HG03521 (cell line): ENCODE measurements around the gene GNPTG.

Source experiments
- ATAC-seq: cut with Tn5 transposase; IDR thresholded peaks from one replicate; pipeline ENCODE4 v1.9.1; 2021; ENCODE audit warnings: mild to moderate bottlenecking, moderate library complexity; ENCODE audit not compliant: unreplicated experiment

GNPTG gene

GRCh38 chr16:1333149-1333812 is 18.4 kb upstream of the GNPTG start, which contains the start of gene BAIAP3:
TSS of gene BAIAP3 (plus strand) at chr16:1333645. CDS start at chr16:1338550, 4,905 bp downstream.
- no peak for ATAC-seq

- no peak for ATAC-seq
Measured at GRCh38 chr16:1333854-1334700, 17.7 kb upstream of the GNPTG start.

GRCh38 chr16:1334739-1335138 is 17.0 kb upstream of the GNPTG start:
- ATAC-seq, result no peak

- no peak for ATAC-seq
Measured at GRCh38 chr16:1335211-1335971, 16.3 kb upstream of the GNPTG start.

DNA sequence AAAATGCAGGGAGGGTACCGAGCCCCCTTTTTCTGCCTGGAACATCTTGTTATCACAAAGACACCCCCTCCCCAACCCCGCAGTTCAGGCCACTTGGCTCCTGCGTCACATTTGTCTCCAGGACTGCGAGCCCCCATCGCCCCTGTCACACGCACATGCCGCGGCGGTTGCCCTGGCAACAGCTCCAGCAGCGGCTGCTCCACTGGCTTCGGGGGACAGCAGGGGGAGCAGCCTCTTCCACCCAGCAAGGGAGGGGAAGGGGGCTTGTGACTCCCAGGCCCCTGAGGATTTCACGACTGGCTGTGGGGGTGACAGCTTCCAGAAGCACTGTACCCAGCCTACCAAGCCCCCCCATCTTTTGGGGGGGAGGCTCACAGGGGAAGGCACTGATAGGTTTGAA is 15.7 kb upstream of the GNPTG start:
- no peak for ATAC-seq

- no peak for ATAC-seq
Measured at GRCh38 chr16:1336619-1337018, 15.1 kb upstream of the GNPTG start.

DNA sequence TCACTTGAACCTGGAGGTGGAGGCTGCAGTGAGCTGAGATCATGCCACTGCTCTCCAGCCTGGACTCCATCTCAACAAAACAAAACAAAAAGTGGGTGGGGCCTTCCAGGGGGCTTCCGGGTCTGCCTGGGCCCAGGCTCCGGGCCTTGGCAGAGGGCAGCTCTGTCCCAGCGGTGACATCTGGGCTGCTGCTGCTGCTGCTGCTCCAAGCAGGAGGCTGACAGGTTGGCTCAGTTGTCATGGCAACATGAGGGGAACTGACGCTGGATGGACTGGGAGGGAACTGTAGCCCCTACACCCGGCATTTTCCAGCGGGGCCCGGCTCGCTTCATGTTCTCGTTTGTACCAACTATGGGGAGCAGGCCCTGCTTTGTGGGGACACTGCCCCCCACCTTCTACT is 14.2 kb upstream of the GNPTG start:
- ATAC-seq, result no peak

- ATAC-seq, result no peak
Measured at GRCh38 chr16:1338119-1338730, 13.5 kb upstream of the GNPTG start.

DNA sequence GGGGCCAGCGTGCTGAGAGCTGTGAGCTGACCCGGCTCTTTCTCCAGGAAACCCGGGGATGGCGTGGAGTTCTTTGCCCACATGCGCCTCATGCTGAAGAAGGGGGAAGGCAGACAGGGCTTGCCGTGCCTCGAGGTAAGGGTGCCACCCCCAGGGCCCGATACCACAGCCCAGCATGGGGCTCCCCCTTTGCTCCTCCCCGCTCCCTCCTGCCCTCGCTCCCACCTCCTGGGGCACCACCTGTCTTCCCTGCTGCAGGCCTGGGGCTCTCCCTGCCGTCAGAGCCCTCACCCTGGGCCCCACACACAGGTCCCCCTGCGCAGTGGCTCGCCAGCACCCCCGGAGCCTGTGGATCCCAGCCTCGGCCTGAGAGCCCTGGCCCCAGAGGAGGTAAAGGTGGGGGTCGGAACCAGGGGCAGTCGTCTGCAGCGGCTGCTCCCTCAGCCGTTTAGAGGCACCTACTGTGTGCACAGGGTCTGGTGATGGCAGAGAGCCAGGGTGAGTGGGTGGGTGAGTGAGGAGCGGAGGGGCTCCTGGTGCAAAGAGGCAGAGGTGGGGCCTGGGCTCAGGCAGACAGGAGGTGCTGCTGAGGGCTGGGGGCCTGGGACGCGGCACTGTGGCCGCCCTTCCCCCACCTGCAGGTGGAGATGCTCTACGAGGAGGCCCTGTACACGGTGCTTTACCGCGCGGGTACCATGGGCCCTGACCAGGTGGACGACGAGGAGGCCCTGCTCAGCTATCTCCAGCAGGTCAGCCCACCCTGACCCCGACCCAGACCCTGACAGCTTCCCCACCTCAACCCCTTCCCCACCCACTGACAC is 12.7 kb upstream of the GNPTG start:
- no peak for ATAC-seq

- no peak for ATAC-seq
Measured at GRCh38 chr16:1340730-1341494, 10.8 kb upstream of the GNPTG start.

DNA sequence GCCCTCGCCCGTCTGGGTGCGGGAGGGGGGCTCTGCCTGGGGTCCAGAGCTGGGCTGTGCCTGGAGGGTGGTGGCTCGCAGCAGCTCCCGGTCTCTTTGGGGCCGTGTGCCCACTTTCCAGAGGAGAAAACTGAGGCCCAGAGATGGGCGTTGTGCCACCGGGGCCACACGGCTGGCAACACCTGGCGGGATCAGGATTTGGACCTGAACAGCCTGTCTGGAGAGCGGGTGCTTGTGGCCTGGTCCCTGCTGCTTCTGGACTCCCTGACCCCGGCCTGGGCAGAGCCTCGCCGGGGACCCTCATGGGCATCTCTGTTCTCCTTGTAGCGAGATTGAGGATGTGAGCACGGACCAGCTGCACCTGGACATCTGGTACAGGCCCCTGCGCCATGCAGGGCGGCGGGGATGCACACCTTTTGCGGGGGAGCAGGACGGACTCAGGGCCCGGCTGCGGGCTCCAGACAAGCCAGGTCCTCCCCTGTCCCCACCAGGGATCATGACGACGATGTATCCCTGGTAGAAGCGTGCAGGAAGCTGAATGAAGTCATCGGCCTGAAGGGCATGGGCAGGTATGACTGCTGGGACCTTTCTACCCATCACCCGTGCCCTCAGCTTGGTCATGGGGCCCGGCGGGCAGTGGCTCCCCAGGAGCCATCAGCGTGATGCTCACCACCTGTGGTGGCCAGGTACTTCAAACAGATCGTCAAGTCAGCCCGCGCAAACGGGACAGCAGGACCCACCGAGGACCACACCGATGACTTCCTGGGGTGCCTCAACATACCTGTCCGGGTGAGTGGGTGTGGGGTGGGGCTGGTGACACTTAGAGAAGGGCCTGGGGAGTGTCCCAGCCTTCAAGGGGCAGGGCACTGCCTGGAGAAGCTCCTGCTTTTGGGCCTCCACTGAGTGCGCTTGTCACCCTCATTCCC is 10.0 kb upstream of the GNPTG start:
- ATAC-seq, result no peak

DNA sequence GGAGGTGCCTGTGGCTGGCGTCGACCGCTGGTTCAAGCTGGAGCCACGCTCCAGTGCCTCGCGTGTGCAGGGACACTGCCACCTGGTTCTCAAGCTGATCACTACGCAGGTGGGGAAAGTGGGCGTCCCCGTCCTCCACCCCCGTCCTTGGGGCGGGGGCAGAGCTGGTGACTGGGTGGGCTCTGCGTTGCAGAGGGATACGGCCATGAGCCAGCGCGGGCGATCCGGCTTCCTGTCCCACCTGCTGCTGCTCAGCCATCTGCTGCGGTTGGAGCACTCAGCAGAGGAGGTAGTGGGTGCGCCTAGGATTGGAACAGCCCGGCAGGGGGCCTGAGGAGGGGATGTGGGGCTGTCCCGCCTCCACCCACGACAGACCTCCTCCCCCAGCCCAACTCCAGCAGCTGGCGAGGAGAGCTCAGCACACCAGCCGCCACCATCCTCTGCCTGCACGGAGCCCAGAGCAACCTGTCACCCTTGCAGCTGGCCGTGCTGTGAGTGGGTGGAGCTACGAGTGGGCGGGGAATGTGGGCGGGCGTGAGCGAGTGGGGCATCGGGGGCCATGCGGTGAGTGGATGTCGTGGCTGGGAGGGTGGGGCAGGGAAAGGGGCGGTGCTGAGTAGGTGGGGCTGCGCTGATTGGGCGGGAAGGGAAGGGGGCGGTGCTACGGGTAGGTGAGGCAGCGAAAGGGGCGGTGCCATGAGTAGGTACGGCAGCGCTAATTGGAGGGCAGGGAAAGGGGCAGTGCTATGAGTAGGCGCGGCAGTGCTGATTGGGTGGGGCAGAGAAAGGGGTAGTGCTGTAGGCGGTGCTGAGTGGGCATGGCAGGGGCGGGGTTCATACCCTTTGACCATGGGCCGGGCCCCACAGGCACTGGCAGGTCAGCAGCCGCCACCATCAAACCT is 9.0 kb upstream of the GNPTG start:
- peak; percentile 76 for ATAC-seq

DNA sequence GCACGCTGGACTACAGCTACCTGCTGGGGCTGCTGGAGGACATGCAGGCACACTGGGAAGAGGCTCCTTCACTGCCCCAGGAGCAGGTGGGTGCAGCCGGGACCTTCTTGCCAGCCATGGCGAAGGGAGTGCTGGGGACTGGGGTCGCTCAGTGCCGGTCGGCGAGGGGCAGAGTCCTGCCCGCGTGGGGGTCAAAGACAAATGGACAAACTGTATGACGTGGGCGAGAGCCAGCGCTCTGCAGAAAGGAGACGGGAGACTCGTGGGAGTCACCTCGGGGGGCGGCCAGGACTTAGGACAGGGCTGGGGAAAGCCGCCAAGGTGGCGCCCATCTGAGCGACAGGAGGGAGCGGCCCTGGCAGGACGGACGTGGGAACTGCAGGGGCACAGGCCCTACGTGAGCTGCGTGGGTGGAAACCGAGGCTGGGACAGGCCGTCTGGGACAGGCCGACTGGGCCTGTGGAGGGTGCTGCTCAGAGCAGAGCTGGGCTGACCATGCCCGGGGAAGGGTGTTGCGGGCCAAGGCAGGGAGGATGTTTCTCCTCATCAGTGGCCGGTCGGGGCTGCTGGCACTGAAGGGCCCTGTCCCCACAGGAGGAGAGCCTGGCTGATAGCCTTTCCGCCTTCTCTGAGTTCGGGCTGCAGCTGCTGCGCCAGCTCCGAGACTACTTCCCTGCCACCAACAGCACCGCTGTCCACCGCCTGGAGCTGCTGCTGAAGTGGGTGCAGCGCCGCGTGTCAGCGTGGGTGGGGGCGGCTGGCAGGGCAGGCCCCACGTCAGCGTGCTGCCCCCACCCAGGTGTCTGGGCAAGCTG is 8.1 kb upstream of the GNPTG start:
- ATAC-seq, result no peak

- ATAC-seq, result no peak
Measured at GRCh38 chr16:1344499-1344898, 7.2 kb upstream of the GNPTG start.

- no peak for ATAC-seq
Measured at GRCh38 chr16:1345087-1345486, 6.6 kb upstream of the GNPTG start.

- no peak for ATAC-seq
Measured at GRCh38 chr16:1345651-1346421, 5.9 kb upstream of the GNPTG start.
